GM18873 (cell line): Measurements from ENCODE around the gene SLC22A23.

ENCODE experiments used
- ATAC-seq: cut with Tn5 transposase; IDR thresholded peaks from one replicate; pipeline ENCODE4 v1.9.1; 2021; ENCODE audit warnings: mild to moderate bottlenecking, moderate library complexity, moderate number of reproducible peaks; ENCODE audit not compliant: unreplicated experiment, low FRiP score

SLC22A23 gene

GRCh38 chr6:3373597-3374203, 83.2 kb downstream of the SLC22A23 start:
- ATAC-seq, result no peak

GRCh38 chr6:3372912-3373554, 83.8 kb downstream of the SLC22A23 start:
- no peak for ATAC-seq

GRCh38 chr6:3372184-3372846, 84.5 kb downstream of the SLC22A23 start:
- no peak for ATAC-seq

GRCh38 chr6:3371222-3371949, 85.5 kb downstream of the SLC22A23 start:
- no peak for ATAC-seq

GRCh38 chr6:3370361-3371221, 86.3 kb downstream of the SLC22A23 start:
- no peak for ATAC-seq

GRCh38 chr6:3369985-3370360, 86.9 kb downstream of the SLC22A23 start:
- no peak for ATAC-seq

- no peak for ATAC-seq
These were observed 88.2 kb downstream of the SLC22A23 start for GRCh38 chr6:3368685-3369084.

GRCh38 chr6:3367630-3368029, 89.2 kb downstream of the SLC22A23 start:
- no peak for ATAC-seq

- no peak for ATAC-seq
These were observed 90.0 kb downstream of the SLC22A23 start for GRCh38 chr6:3366596-3367413.

GRCh38 chr6:3364391-3364790, 92.5 kb downstream of the SLC22A23 start:
- ATAC-seq, result no peak

GRCh38 chr6:3363296-3364025, 93.4 kb downstream of the SLC22A23 start:
- ATAC-seq, result no peak

GRCh38 chr6:3361312-3362037, 95.4 kb downstream of the SLC22A23 start:
- no peak for ATAC-seq

GRCh38 chr6:3360727-3361045, 96.2 kb downstream of the SLC22A23 start:
- ATAC-seq, result no peak

GRCh38 chr6:3359973-3360726, 96.7 kb downstream of the SLC22A23 start:
- no peak for ATAC-seq

GRCh38 chr6:3359101-3359752, 97.6 kb downstream of the SLC22A23 start:
- no peak for ATAC-seq

GRCh38 chr6:3358413-3359100, 98.3 kb downstream of the SLC22A23 start:
- no peak for ATAC-seq

- no peak for ATAC-seq
These were observed 99.2 kb downstream of the SLC22A23 start for GRCh38 chr6:3357678-3358077.
